Suprapubic skin (tissue), 3 donors: ENCODE results near the gene NPIPB6.
"Not testable (repeated sequence)": the region's sequence is repeated elsewhere in the genome, so short reads cannot be mapped to it uniquely, and the experiment has no call there.

ENCODE experiments used
- CTCF ChIP-seq, 2 donors: fragments of 200-600 bp in 1 of 2; fragments of 450-650 bp in 1 of 2; sonication (generic) in 1 of 2; IDR thresholded peaks; one replicate each; pipeline ENCODE4 v1.5.1; 2016 to 2019; ENCODE audit warnings: antibody characterized with exemption in 2 of 2, mild to moderate bottlenecking in 1 of 2, moderate library complexity in 1 of 2
- POLR2AphosphoS5 ChIP-seq, 3 donors: sonication (generic); formaldehyde crosslinking; IDR thresholded peaks; one replicate each; pipeline ENCODE4 v1.6.1; 2017; ENCODE audit warnings: antibody characterized with exemption in 3 of 3

GRCh38 chr16:28330232-28330631 is 33.1 kb downstream of the NPIPB6 start:
- not testable (repeated sequence) for TF ChIP-seq POLR2AphosphoS5, CTCF (IDR thresholded peaks at IDR 0.05)
